GM18507 (cell line): ENCODE results near the gene SEC61G.

Experiments used
- DNase-seq: peaks from one replicate; pipeline ENCODE4 v3.0.0; 2011; ENCODE audit warnings: low read depth; ENCODE audit not compliant: insufficient read length; ENCODE audit errors: extremely low spot score
- FAIRE-seq: peaks from 2 replicates; lab custom pipeline; 2011; peaks lifted over from hg19 to GRCh38; lab: Jason Lieb, UNC

SEC61G gene

GRCh38 chr7:54758702-54759592, at the start of gene SEC61G:
SEC61G (minus strand) TSS chr7:54759211; CDS start chr7:54757588, 1,623 bp downstream.
- peak; percentile 91 for DNase-seq
- FAIRE-seq = peak; percentile 98

DNA sequence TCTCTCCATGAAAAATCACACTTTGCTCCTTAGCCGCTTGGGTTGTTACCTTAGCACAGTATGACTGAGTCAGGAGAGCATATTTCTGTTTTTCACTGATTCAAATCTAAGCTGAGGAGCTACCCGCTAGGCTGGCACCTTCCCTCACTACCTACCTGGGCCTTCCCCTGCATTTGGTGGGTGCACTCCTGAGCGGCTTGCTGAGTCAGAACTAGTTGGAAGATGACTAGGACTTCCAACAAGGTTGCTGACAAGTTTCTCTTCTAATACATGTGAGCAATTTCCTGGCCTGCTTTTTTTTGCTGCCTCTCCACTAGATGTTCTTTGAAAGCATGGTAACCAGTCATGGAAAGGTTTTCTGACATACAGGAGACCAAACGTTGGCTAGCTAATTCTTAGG, 43.8 kb upstream of the SEC61G start:
- FAIRE-seq = no peak
- no peak for DNase-seq

DNA sequence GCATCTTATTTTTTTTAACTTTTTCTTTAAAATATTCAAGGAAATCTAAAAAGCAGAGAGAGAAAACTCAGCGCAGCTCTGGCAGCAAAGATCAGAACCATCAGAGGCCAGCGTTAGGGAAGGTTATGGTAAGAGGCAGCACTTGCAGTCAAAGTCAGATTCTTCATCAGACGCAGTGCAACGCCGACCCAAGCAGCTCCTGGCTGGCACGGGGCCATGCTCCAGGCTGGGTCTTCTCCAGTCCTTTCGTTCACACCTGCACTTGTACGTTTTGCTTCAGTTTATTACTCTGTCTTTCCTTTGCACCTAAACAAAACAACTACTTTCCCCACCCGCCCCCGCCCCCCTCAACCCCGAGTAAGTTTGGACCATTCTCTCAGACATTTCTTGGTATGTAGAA, 43.1 kb upstream of the SEC61G start:
- FAIRE-seq (no peak), DNase-seq (no peak)

DNA sequence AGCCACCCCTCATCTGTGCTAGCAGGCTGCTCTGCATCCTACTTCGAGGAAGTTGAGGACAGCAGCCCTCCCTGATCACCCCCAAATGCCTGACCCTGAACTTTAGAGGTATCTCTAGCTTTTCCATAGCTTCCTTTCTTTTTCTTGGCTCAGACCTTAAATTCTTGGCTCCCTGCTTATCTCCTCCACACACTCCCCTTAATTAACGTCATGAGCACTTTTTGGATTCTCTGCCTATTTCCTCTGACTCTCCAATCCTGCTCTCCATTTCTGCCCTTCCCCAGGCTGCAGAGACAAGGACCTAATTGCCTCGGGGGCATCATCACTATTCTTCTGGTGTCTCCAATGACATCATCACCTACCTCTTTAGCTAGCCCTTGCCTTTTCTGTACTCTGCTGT, 40.8 kb upstream of the SEC61G start:
- no peak for DNase-seq
- FAIRE-seq = no peak

- DNase-seq (no peak), FAIRE-seq (no peak)
Measured at GRCh38 chr7:54798530-54798929, 39.5 kb upstream of the SEC61G start.

- DNase-seq (no peak), FAIRE-seq (no peak)
Measured at GRCh38 chr7:54796853-54797252, 37.8 kb upstream of the SEC61G start.

GRCh38 chr7:54796150-54796549, 37.1 kb upstream of the SEC61G start:
- DNase-seq (no peak), FAIRE-seq (no peak)

DNA sequence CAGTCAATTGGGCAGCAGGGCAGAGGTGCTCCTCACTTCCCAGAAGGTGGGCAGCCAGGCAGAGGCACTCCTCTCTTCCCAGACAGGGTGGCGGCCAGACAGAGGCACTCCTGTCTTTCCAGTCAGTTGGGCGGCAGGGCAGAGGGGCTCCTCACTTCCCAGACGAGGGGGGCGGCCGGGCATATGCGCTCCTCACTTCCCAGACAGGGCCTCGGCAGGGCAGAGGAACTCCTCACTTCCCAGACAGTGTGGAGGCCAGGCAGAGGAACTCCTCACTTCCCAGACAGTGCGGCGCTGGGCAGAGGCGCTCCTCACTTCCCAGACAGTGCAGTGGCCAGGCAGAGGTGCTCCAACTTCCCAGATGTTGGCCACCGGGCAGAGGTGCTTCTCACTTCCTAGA, 33.4 kb upstream of the SEC61G start:
- FAIRE-seq (no peak), DNase-seq (no peak)

DNA sequence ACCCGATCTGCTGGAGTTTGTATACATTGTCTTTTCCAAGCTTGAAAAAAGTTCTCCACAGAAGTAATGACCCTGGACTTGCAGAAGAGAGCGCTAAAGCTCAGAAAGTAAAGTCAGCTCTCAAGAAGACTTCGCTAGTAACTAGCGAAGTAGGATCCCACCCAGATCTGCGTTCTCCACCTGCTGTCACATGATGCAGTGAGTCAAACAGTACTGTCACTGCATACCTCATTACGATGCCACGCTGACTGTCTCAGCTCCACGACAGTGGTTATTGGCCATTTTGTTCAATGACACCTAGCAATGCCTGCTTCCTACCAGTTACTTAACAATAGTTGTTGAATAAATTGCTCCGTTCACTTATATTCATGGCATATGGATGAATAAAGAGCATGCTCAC, 29.7 kb upstream of the SEC61G start:
- FAIRE-seq = peak; percentile 80
- DNase-seq = peak; percentile 14

DNA sequence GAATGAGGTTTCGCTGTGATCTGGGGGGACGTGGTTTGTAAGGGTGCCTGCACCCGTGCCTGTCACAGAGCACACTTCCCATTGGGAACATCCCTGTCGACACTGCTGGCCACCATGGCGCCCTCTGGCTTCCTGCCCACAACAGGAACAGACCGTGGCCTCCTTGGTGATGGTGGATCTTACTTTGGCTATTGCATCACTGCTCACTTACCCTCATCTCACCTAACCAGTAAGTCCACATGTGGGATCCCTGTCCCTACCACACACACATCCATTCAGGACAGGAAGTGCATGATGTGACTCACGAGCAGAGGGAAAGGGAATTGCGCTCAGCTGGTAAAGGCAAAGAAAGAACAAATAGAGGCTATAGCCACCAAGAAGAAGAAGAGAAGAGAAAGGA, 26.2 kb upstream of the SEC61G start:
- no peak for FAIRE-seq
- DNase-seq = no peak

- FAIRE-seq = no peak
Measured at GRCh38 chr7:54783952-54784351, 24.9 kb upstream of the SEC61G start.

DNA sequence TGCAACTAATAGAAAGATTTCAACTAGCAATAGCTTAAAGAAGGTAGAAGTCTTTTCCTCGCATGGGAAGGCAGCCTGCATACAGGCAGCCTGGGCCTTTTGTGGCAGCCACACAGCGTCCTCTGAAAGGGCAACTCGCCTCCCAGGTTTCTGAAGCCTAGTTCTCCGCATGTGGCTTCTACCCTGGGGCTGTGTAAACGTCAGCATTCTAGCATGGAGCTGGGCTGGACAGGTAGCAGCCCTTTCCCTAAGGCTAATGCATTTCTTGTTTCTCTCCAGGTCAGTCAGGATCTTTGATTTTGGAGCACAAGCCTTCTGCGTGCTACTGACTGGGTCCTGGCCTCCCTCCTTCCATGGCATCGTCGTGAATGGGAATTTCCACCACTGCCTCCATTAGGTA, 23.8 kb upstream of the SEC61G start:
- DNase-seq (no peak), FAIRE-seq (no peak)

More at GRCh38 chr7:54783952-54784351, 24.9 kb upstream of the SEC61G start:
- DNase-seq = no peak

DNA sequence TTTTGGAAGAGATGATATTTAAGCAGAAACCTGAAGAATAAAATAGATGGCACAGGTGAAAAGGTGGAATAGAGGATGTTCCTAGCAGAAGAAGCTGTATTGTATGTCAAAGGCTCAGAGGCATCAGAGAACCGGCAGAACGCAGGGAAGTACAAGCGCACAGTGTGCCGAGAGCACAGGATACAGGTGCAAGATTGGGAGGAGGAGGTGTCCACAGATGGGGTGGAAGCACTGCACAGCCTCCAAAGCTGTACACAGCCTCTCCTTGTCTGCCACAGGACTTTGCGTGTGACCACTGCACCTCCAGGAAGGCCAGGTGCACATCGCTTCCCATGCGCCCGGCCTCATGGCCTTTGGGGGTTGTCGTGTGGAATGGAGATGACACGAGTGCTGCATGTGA, 23.3 kb upstream of the SEC61G start:
- FAIRE-seq = no peak
- DNase-seq = no peak

DNA sequence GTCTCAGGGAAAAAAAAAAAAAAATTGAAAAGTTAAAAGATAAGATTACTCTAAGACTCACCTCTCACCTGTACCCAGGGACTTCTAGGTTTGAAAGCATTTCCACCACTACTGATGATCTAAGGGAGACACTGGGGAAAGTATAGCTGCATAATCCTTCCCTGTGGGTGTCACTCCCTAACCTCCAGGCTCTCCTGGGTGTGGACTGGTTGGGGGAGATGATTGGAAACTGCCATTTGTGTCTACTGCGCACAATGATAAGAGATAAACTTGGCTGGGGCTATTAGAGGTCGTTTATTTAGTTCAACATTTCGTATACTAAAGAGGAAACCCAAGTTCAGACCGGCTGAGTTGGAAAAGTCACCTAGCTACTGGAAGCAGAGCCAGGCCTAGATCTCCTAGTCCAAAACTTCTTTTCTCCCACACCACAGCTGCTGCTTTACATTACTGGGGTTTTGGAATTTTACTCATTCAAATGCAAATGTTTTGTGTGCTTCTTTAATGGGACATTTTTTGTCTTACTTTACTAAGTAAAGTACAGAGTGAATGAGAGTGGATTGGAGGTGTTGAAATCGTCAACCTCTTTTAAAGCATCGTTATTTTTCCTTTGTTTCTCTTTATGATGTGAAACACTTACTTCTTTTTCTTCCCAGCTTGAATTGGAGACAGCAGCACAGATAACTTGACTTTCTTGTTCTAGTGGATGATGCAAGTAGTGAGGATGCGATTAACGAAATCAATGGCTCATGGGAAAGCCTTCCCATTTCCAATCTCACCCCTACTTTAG, 22.3 kb upstream of the SEC61G start:
- DNase-seq (no peak), FAIRE-seq (no peak)

GRCh38 chr7:54780490-54780889, 21.5 kb upstream of the SEC61G start:
- no peak for DNase-seq
- no peak for FAIRE-seq

DNA sequence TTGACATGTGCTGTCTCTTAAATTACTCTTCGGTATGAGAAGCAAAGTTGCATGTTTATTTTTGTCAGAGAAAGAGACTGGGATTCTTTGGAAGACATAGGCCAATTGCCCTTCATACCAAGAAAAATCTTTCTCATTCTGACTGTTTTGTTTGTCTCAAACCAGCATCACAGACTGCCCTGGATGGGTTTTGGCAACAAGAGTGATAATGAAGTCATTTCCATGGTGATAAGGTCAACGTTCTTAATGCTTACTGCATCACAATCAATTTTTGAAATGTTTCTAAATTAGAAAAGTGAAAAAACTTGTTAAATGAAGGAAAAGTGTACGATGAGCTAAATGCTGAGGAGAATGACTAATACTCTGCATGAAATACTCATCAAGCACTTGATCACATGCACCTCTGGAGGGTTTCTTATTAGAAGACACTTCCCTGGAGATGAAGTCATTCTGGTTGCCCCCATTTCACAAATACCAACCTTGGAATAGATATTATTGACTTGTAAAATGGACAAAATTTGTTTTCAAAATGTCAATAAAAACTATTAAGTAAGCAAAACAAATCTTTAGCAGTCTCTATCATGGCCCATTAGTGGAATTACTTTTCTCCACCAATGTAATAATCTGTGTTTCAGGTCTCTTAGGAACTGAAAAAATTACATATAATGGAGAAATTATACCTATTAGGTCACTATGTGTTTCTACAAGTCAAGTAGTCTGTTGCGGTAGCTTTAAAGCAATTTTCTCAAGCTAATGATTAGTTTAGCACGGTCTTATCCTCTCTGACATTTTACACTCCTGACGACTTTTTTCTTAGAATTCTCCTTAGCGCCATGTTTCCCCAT, 19.9 kb upstream of the SEC61G start:
- FAIRE-seq (no peak), DNase-seq (no peak)

DNA sequence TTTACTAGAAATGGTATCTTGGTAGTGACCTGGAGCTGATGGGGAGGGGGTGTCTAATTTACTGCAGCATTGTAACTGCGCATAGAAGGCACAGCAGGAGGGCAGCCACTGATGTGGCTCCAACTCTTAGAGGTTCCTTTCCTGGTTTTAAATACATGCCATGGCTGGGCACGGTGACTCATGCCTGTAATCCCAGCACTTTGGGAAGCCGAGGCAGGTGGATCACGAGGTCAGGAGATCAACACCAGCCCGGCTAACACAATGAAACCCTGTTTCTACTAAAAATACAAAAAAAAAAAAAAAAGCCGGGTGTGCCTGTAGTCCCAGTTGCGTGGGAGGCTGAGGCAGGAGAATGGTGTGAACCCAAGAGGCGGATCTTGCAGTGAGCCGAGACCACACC, 19.2 kb upstream of the SEC61G start:
- DNase-seq (no peak), FAIRE-seq (no peak)

DNA sequence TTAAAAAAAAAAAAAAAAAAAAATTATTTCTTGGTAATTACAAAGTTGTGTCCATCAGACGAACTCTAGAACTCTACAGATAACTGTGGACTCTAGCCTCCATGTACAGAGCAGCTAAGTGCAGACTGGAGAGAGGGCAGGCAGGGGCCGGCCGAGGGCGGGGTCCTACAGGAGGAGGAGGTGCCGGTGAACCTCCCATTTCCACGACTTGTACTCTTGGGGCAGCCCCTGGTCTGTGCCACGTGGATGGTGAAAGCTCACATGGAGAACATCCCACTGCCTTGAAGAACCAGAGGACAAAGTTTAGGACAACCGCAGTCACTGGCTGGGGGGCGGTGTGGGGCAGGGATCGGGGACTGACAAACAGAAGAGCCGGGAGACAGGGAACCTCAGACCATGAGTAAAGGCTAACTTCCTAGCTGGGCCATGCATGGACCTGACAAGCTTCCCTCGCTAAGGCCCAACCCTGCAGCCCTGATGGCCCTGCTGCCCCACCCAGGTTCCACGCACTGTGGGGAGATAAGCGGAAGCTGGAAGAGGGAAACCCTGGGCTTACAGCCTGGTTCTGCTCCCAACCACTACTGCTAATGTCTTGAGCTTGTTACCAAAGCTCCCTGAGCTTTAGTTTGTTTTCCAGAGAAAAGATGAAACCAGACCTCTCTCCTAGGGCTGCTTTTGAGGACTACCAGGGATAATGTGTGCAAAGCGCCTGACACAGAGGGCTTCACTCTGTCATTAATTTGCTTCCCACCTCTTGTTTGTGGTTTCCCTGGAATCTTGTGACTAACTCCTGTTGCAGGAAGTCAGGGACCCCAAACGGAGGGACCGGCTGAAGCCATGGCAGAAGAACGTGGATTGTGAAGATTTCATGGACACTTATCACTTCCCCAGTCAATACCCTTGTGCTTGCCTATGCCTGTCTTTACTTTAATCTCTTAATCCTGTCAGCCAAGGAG, 16.1 kb upstream of the SEC61G start:
- DNase-seq (no peak), FAIRE-seq (no peak)
